ENCODE results near the gene CUL3. TPM values are rescaled to one million over a fixed set of nuclear protein-coding genes. Genes with fewer than 3 reads are reported as not detected.
A peak's percentile ranks its signal among the peaks of the same experiment; 100 is the strongest.

Gene CUL3
- total RNA-seq, 1 donor from 2014 or later: 196 TPM

DNA sequence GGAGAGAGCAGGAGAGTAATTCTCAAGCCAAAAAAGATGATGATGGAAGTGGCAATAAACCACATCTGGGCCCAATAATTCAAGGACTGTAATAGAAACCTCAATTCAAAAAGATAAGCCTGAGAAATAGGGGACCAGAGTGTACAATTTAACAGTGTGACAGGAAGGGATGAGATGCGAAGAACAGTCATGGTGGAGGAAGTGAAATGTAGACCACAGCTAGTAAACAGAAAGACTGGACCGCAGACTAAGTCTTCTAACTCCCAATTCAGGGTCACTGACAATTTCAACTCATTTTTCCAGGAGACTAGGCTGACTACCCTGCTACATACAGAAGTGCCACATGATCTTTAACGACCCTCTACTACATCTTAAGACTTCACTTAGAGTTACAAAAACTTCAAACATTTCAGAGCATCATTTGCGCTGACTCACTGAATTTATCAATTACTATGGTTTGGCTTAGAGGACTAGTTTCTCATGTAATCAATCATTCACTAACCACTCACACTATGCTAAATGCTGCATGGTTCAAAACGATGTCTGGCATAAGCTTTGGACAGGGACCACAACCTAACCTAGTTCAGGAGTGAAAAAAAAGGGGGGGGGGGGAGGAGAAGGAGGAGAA, 9.0 kb downstream of the CUL3 start:
- DNase-seq (ENCODE audit: low spot score): no peak
- Mint-ChIP-seq H3K27me3 (ENCODE audit: insufficient read depth, low read depth) (peaks cover 2% of the 10 kb centered on the region), H3K4me1 (peaks cover 7% of the 10 kb centered on the region), H3K36me3 (peaks cover 61% of the 10 kb centered on the region), H3K9me3 (peaks cover 37% of the 10 kb centered on the region), H3K27ac (no peak overlapping the region), H3K4me3 (no peak overlapping the region)
- H3K4me2 ChIP-seq: peak overlapping the region; percentile 66
- no peaks in the 10 kb centered on the region for H3F3A ChIP-seq (ENCODE audit: low read depth)
- no peak overlapping the region for H3K9ac ChIP-seq
- peaks cover 100% of the 10 kb centered on the region for H4K20me1 ChIP-seq (ENCODE audit: low read depth)
- peaks cover 52% of the 10 kb centered on the region for H3K4me1 ChIP-seq
- no peaks in the 10 kb centered on the region for H3K9me3 ChIP-seq (ENCODE audit: low read depth)
- H3K27ac ChIP-seq: no peak overlapping the region
- H3K36me3 ChIP-seq: no peaks in the 10 kb centered on the region
- no peak for TF ChIP-seq EZH2phosphoT487 (IDR thresholded peaks at IDR 0.05)
- no peak for TF ChIP-seq EZH2 (IDR thresholded peaks at IDR 0.05)
- TF ChIP-seq, protein P1, sequence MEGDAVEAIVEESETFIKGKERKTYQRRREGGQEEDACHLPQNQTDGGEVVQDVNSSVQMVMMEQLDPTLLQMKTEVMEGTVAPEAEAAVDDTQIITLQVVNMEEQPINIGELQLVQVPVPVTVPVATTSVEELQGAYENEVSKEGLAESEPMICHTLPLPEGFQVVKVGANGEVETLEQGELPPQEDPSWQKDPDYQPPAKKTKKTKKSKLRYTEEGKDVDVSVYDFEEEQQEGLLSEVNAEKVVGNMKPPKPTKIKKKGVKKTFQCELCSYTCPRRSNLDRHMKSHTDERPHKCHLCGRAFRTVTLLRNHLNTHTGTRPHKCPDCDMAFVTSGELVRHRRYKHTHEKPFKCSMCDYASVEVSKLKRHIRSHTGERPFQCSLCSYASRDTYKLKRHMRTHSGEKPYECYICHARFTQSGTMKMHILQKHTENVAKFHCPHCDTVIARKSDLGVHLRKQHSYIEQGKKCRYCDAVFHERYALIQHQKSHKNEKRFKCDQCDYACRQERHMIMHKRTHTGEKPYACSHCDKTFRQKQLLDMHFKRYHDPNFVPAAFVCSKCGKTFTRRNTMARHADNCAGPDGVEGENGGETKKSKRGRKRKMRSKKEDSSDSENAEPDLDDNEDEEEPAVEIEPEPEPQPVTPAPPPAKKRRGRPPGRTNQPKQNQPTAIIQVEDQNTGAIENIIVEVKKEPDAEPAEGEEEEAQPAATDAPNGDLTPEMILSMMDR (IDR thresholded peaks at IDR 0.05): no peak
- H2AFZ ChIP-seq (replicated peaks): no peak overlapping the region
- H3K4me3 ChIP-seq: no peak overlapping the region
- H3K27me3 ChIP-seq: no peaks in the 10 kb centered on the region
- H3K79me2 ChIP-seq (ENCODE audit: low read depth): peaks cover 100% of the 10 kb centered on the region

DNA sequence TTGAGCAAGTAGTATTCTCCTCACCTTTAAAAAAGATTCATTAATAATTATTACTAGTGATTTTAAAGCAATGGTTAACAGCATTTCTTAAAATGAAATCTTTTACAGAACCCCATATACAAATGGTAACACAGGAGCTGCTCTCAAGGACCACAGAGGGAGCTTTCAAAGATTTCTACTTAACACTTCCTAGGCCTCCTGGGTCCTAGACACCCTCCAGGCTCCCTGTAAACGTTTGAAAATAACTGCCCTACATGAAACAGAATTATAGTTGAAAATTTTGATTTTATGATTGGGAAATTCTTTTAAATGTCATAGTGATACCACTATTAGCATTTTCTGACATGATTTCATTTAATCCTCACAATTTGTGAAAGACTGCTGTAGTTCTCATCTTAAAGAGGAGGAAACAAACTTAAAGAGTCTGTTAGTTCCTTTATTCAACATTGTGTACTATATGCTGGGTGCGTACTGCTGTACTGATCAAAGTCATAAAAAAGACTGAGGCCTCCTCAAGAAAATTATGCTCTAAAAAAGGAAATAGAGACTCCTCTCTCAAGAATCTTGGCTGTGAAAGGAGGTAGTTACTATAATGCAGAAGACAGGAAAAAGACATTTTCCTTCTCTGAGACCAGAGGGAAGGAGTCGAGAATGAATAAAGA, 10.6 kb downstream of the CUL3 start:
- H3K27me3 ChIP-seq: no peaks in the 10 kb centered on the region
- peak overlapping the region; percentile 66 for H3K4me2 ChIP-seq
- H3K4me1 ChIP-seq: peaks cover 61% of the 10 kb centered on the region
- no peaks in the 10 kb centered on the region for H3K9me3 ChIP-seq (ENCODE audit: low read depth)
- Mint-ChIP-seq H3K4me3 (no peak overlapping the region), H3K9me3 (peaks cover 37% of the 10 kb centered on the region), H3K27ac (no peak overlapping the region), H3K27me3 (ENCODE audit: insufficient read depth, low read depth) (peaks cover 2% of the 10 kb centered on the region), H3K36me3 (peaks cover 61% of the 10 kb centered on the region), H3K4me1 (peaks cover 9% of the 10 kb centered on the region)
- H4K20me1 ChIP-seq (ENCODE audit: low read depth): peaks cover 100% of the 10 kb centered on the region
- no peak overlapping the region for H3K9ac ChIP-seq
- peak overlapping the region; percentile 25 for H3K4me3 ChIP-seq
- H3F3A ChIP-seq (ENCODE audit: low read depth): no peaks in the 10 kb centered on the region
- no peak for DNase-seq (ENCODE audit: low spot score)
- no peak overlapping the region for H2AFZ ChIP-seq (replicated peaks)
- peak overlapping the region; percentile 2 for H3K27ac ChIP-seq
- TF ChIP-seq EZH2 (IDR thresholded peaks at IDR 0.05) (no peak), EZH2phosphoT487 (IDR thresholded peaks at IDR 0.05) (no peak)
- TF ChIP-seq, protein P1 (IDR thresholded peaks at IDR 0.05): no peak
- no peaks in the 10 kb centered on the region for H3K36me3 ChIP-seq
- H3K79me2 ChIP-seq (ENCODE audit: low read depth): peaks cover 100% of the 10 kb centered on the region

DNA sequence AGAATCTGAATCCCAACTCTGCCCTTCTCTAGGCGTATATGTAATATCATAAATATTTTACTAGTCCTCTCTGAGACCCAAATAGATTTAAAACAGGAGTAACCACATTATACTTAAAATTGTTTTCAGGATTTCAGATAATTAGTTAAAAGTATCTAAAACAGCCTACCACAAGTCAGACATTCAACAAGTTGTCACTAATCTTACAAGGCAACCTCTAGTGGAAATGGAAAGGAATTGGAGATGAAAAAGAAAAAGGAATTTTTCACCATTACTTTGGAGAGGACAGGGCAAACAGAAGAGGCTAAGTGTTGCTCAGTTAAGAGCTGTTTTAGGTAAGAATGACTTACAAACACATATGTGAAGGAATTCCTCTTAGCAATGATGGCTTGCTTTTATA, 11.4 kb downstream of the CUL3 start:
- H3K36me3 Mint-ChIP-seq: peaks cover 60% of the 10 kb centered on the region
- peaks cover 2% of the 10 kb centered on the region for H3K27me3 Mint-ChIP-seq (ENCODE audit: insufficient read depth, low read depth)

More for the DNA sequence above, 11.4 kb downstream of the CUL3 start:
- Mint-ChIP-seq H3K4me3 (no peak overlapping the region), H3K4me1 (peaks cover 9% of the 10 kb centered on the region), H3K9me3 (peaks cover 37% of the 10 kb centered on the region), H3K27ac (no peak overlapping the region)
- peak overlapping the region; percentile 25 for H3K4me3 ChIP-seq
- H3K27me3 ChIP-seq: no peaks in the 10 kb centered on the region
- no peaks in the 10 kb centered on the region for H3K9me3 ChIP-seq (ENCODE audit: low read depth)
- peaks cover 100% of the 10 kb centered on the region for H3K79me2 ChIP-seq (ENCODE audit: low read depth)
- H3K36me3 ChIP-seq: no peaks in the 10 kb centered on the region
- no peak overlapping the region for H3K27ac ChIP-seq
- peak overlapping the region; percentile 66 for H3K4me2 ChIP-seq
- H3K9ac ChIP-seq: no peak overlapping the region
- no peak overlapping the region for H2AFZ ChIP-seq (replicated peaks)
- H4K20me1 ChIP-seq (ENCODE audit: low read depth): peaks cover 100% of the 10 kb centered on the region
- no peak for DNase-seq (ENCODE audit: low spot score)
- no peak for TF ChIP-seq EZH2phosphoT487 (IDR thresholded peaks at IDR 0.05)
- TF ChIP-seq, protein P1 (IDR thresholded peaks at IDR 0.05): no peak
- no peak for TF ChIP-seq EZH2 (IDR thresholded peaks at IDR 0.05)
- H3K4me1 ChIP-seq: peaks cover 56% of the 10 kb centered on the region
- H3F3A ChIP-seq (ENCODE audit: low read depth): no peaks in the 10 kb centered on the region

Data from neural progenitor cell (in vitro differentiated cells).